Trophoblast cell (in vitro differentiated cells and primary cell): ENCODE results near the gene RMDN2.
"Not testable (repeated sequence)": the region's sequence is repeated elsewhere in the genome, so short reads cannot be mapped to it uniquely, and the experiment has no call there.

Experiments used
- DNase-seq, 2 donors: peaks; one replicate each; pipeline ENCODE4 v3.0.0-alpha.2; 2016
- H2AFZ ChIP-seq: 2 replicates; pipeline ENCODE4 v1.6.1; 2013; ENCODE audit warnings: low read length, moderate library complexity, mild to moderate bottlenecking; ENCODE audit not compliant: insufficient read depth, poor library complexity
- H2AK5ac ChIP-seq: 2 replicates; pipeline ENCODE4 v1.6.1; 2013; ENCODE audit warnings: mild to moderate bottlenecking, low read length
- H2BK120ac ChIP-seq: 2 replicates; pipeline ENCODE4 v1.6.1; 2013; ENCODE audit warnings: low read length, mild to moderate bottlenecking, moderate library complexity; ENCODE audit not compliant: insufficient read depth, poor library complexity
- H2BK12ac ChIP-seq: 2 replicates; pipeline ENCODE4 v1.6.1; 2013; ENCODE audit warnings: mild to moderate bottlenecking, low read length, moderate library complexity
- H2BK5ac ChIP-seq: 2 replicates; pipeline ENCODE4 v1.6.1; 2013; ENCODE audit warnings: low read length, low read depth, moderate library complexity, mild to moderate bottlenecking; ENCODE audit not compliant: poor library complexity
- H3K14ac ChIP-seq: 2 replicates; pipeline ENCODE4 v1.6.1; 2013; ENCODE audit warnings: mild to moderate bottlenecking, low read length
- H3K18ac ChIP-seq: 2 replicates; pipeline ENCODE4 v1.6.1; 2013; ENCODE audit warnings: mild to moderate bottlenecking, low read length
- H3K23ac ChIP-seq: 2 replicates; pipeline ENCODE4 v1.6.1; 2013; ENCODE audit warnings: low read length
- H3K27ac ChIP-seq: 2 replicates; pipeline ENCODE4 v1.5.1; 2013; ENCODE audit warnings: low read depth, mild to moderate bottlenecking, inconsistent platforms, low read length, moderate library complexity
- H3K27me3 ChIP-seq: 2 replicates; pipeline ENCODE4 v1.6.1; 2013; ENCODE audit warnings: inconsistent platforms, mild to moderate bottlenecking, low read length, moderate library complexity; ENCODE audit not compliant: insufficient read depth
- H3K36me3 ChIP-seq, 2 experiments: 1 replicate in 1 of 2; 2 replicates in 1 of 2; pipeline ENCODE4 v1.6.1; 2013; ENCODE audit warnings: low read length in 2 of 2, mild to moderate bottlenecking in 2 of 2, moderate library complexity in 1 of 2; ENCODE audit not compliant: insufficient read depth in 2 of 2, control insufficient read depth in 1 of 2
- H3K4ac ChIP-seq: 2 replicates; pipeline ENCODE4 v1.6.1; 2013; ENCODE audit warnings: low read depth, mild to moderate bottlenecking, low read length, moderate library complexity
- H3K4me1 ChIP-seq, 2 experiments: 1 replicate in 1 of 2; 2 replicates in 1 of 2; pipeline ENCODE4 v1.6.1; 2013; ENCODE audit warnings: low read length in 2 of 2, mild to moderate bottlenecking in 2 of 2, moderate library complexity in 1 of 2; ENCODE audit not compliant: insufficient read depth in 2 of 2, control insufficient read depth in 1 of 2
- H3K4me2 ChIP-seq: 2 replicates; pipeline ENCODE4 v1.6.1; 2013; ENCODE audit warnings: inconsistent platforms, mild to moderate bottlenecking, low read length, moderate library complexity
- H3K4me3 ChIP-seq: 2 replicates; pipeline ENCODE4 v1.5.1; 2013; ENCODE audit warnings: mild to moderate bottlenecking, low read depth, low read length, inconsistent platforms
- H3K79me1 ChIP-seq: one replicate; pipeline ENCODE4 v1.6.1; 2013; ENCODE audit warnings: low read length
- H3K79me2 ChIP-seq: 2 replicates; pipeline ENCODE4 v1.6.1; 2013; ENCODE audit warnings: low read length, mild to moderate bottlenecking; ENCODE audit not compliant: control insufficient read depth, insufficient read depth, poor library complexity
- H3K9ac ChIP-seq: 2 replicates; pipeline ENCODE4 v1.6.1; 2013; ENCODE audit warnings: mild to moderate bottlenecking, low read length
- H3K9me3 ChIP-seq: 2 replicates; pipeline ENCODE4 v1.6.1; 2013; ENCODE audit warnings: low read depth, mild to moderate bottlenecking, control low read depth, inconsistent platforms, low read length; ENCODE audit not compliant: insufficient read depth
- H4K12ac ChIP-seq: 2 replicates; pipeline ENCODE4 v1.6.1; 2013; ENCODE audit warnings: low read depth, mild to moderate bottlenecking, low read length, moderate library complexity
- H4K8ac ChIP-seq: 2 replicates; pipeline ENCODE4 v1.6.1; 2013; ENCODE audit warnings: low read depth, mild to moderate bottlenecking, low read length, moderate library complexity
- H4K91ac ChIP-seq: one replicate; pipeline ENCODE4 v1.6.1; 2013; ENCODE audit warnings: low read depth, mild to moderate bottlenecking, low read length, moderate library complexity
- WGBS: extraction: QIAGEN DNeasy Blood & Tissue Kit; methylation state at CpG from one replicate; pipeline ENCODE4 v1.1.7; 2013; ENCODE audit warnings: missing lambda C conversion rate; ENCODE audit not compliant: insufficient read length, insufficient coverage; ENCODE audit errors: extremely low coverage; 5-methylcytosine and 5-hydroxymethylcytosine counted together

Gene RMDN2

GRCh38 chr2:38020359-38021069 lies 95.4 kb downstream of the RMDN2 start:
- WGBS, result no CpG with 5 or more reads among the region's 33 CpGs

GRCh38 chr2:38021589-38021988 lies 96.5 kb downstream of the RMDN2 start:
- Histone ChIP-seq H3K9ac (no peak overlapping the region), H2AK5ac (no peak overlapping the region), H3K4me1 (no peaks in the 10 kb centered on the region), H3K14ac (no peak overlapping the region), H3K18ac (no peak overlapping the region), H2AFZ (no peak overlapping the region), H3K4me3 (no peak overlapping the region), H3K36me3 (no peaks in the 10 kb centered on the region), H3K27me3 (no peaks in the 10 kb centered on the region), H3K4ac (no peak overlapping the region), H4K12ac (no peak overlapping the region), H2BK5ac (no peak overlapping the region), H3K79me1 (no peaks in the 10 kb centered on the region), H3K23ac (no peak overlapping the region), H2BK12ac (no peak overlapping the region), H4K91ac (no peak overlapping the region), H3K79me2 (no peaks in the 10 kb centered on the region), H3K27ac (no peak overlapping the region), H4K8ac (no peak overlapping the region), H3K4me2 (no peak overlapping the region), H2BK120ac (no peak overlapping the region), H3K9me3 (no peaks in the 10 kb centered on the region)
- WGBS, result no CpG with 5 or more reads among the region's 9 CpGs
- DNase-seq, result no peak

More at GRCh38 chr2:38020359-38021069, 95.4 kb downstream of the RMDN2 start:
- H2BK12ac ChIP-seq, H4K12ac ChIP-seq, H2AFZ ChIP-seq, DNase-seq, H3K23ac ChIP-seq, H3K4me1 ChIP-seq, H3K14ac ChIP-seq, H3K18ac ChIP-seq, H3K9me3 ChIP-seq, H2BK120ac ChIP-seq, H2BK5ac ChIP-seq, H3K9ac ChIP-seq, H3K79me2 ChIP-seq, H3K79me1 ChIP-seq, H4K8ac ChIP-seq, H3K4me2 ChIP-seq, H3K4me3 ChIP-seq, H3K27ac ChIP-seq, H2AK5ac ChIP-seq, H3K27me3 ChIP-seq, H4K91ac ChIP-seq, H3K36me3 ChIP-seq, H3K4ac ChIP-seq: not testable (repeated sequence)

DNA sequence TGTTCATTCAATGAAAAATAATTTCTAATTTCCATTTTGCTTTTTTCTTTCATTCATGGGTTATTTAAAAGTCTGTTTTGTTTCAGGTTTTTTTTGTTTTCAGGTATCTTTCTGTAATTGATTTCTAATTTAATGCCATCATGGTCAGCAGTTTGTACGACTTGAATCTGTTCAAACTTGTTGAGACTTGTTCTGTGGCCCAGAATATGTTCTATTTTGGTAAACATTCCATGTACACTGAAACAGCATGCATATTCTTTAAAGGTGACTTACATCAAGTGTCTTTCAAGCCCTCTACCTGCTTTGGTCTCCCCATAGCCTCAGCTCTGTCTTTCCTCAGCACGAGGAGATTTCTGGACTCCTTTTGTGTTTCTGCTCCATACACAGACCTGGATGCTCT lies 101.8 kb downstream of the RMDN2 start:
- no peak overlapping the region for H3K23ac ChIP-seq
- H3K9me3 ChIP-seq, result no peaks in the 10 kb centered on the region

GRCh38 chr2:38028829-38029228 lies 103.7 kb downstream of the RMDN2 start:
- no peak overlapping the region for H3K4ac ChIP-seq
- no peak overlapping the region for H3K9ac ChIP-seq
- H2BK120ac ChIP-seq, result no peak overlapping the region
- H3K79me2 ChIP-seq, result no peaks in the 10 kb centered on the region
- no peak overlapping the region for H2BK12ac ChIP-seq
- H3K36me3 ChIP-seq, result no peaks in the 10 kb centered on the region
- H3K4me1 ChIP-seq, result no peaks in the 10 kb centered on the region
- no peak overlapping the region for H4K8ac ChIP-seq
- no peaks in the 10 kb centered on the region for H3K27me3 ChIP-seq
- no peak overlapping the region for H4K91ac ChIP-seq
- no peaks in the 10 kb centered on the region for H3K79me1 ChIP-seq
- H3K23ac ChIP-seq, result no peak overlapping the region
- no peaks in the 10 kb centered on the region for H3K9me3 ChIP-seq
- no peak overlapping the region for H3K4me3 ChIP-seq
- DNase-seq, result no peak
- no peak overlapping the region for H3K27ac ChIP-seq
- WGBS, result no CpG with 5 or more reads among the region's 4 CpGs
- no peak overlapping the region for H3K14ac ChIP-seq
- H4K12ac ChIP-seq, result no peak overlapping the region
- no peak overlapping the region for H2BK5ac ChIP-seq
- no peak overlapping the region for H3K18ac ChIP-seq
- H3K4me2 ChIP-seq, result no peak overlapping the region
- H2AK5ac ChIP-seq, result no peak overlapping the region
- H2AFZ ChIP-seq, result no peak overlapping the region

More for the DNA sequence above, 101.8 kb downstream of the RMDN2 start:
- Histone ChIP-seq H3K27me3 (no peaks in the 10 kb centered on the region), H2BK12ac (no peak overlapping the region), H2AK5ac (no peak overlapping the region), H2AFZ (no peak overlapping the region), H3K9ac (no peak overlapping the region), H3K36me3 (no peaks in the 10 kb centered on the region), H3K4me1 (no peaks in the 10 kb centered on the region), H4K8ac (no peak overlapping the region), H2BK120ac (no peak overlapping the region), H3K4me2 (no peak overlapping the region), H3K27ac (no peak overlapping the region), H4K91ac (no peak overlapping the region), H2BK5ac (no peak overlapping the region), H4K12ac (no peak overlapping the region), H3K14ac (no peak overlapping the region), H3K18ac (no peak overlapping the region), H3K4me3 (no peak overlapping the region), H3K79me1 (no peaks in the 10 kb centered on the region), H3K4ac (no peak overlapping the region), H3K79me2 (no peaks in the 10 kb centered on the region)
- no CpG with 5 or more reads among the region's 2 CpGs for WGBS
- DNase-seq, result no peak
